CD14-positive monocyte (primary cell): ENCODE data around the gene GPR26. TPM values are rescaled to one million over a fixed set of nuclear protein-coding genes. Genes with fewer than 3 reads are reported as not detected.

Experiments used
- DNase-seq, 3 donors: peaks; one replicate each; pipeline ENCODE4 v3.0.0-alpha.2; 2011 to 2022
- H2AFZ ChIP-seq: 2 replicates; pipeline ENCODE4 v1.6.0; 2012; ENCODE audit warnings: mild to moderate bottlenecking, low read depth, low read length, inconsistent platforms; ENCODE audit not compliant: insufficient read depth, poor library complexity, severe bottlenecking
- H3K27ac ChIP-seq, 2 donors: 1 replicate in 1 of 2; 2 replicates in 1 of 2; pipeline ENCODE4 v1.5.1; 2012 to 2013; ENCODE audit warnings: low read length in 2 of 2, control low read depth in 1 of 2, inconsistent platforms in 1 of 2, low read depth in 1 of 2, mild to moderate bottlenecking in 1 of 2
- H3K27me3 ChIP-seq, 2 donors: one replicate each; pipeline versions ENCODE4 v1.6.0 to v1.6.1; 2011 to 2013; ENCODE audit warnings: low read length in 2 of 2; ENCODE audit not compliant: control insufficient read depth in 2 of 2, insufficient read depth in 2 of 2
- H3K36me3 ChIP-seq, 2 donors: replicated peaks in 1 of 2; 1 replicate in 1 of 2; 2 replicates in 1 of 2; pipeline versions ENCODE4 v1.5.1 to v1.6.1; 2012 to 2013; ENCODE audit warnings: low read length in 2 of 2, control low read depth in 1 of 2, inconsistent platforms in 1 of 2, mild to moderate bottlenecking in 1 of 2; ENCODE audit not compliant: insufficient read depth in 2 of 2, control insufficient read depth in 1 of 2
- H3K4me1 ChIP-seq, 2 donors: 1 replicate in 1 of 2; 2 replicates in 1 of 2; pipeline versions ENCODE4 v1.5.1 to v1.6.1; 2012 to 2013; ENCODE audit warnings: low read length in 2 of 2, control low read depth in 1 of 2, inconsistent platforms in 1 of 2, mild to moderate bottlenecking in 1 of 2, moderate library complexity in 1 of 2; ENCODE audit not compliant: insufficient read depth in 2 of 2, control insufficient read depth in 1 of 2
- H3K4me2 ChIP-seq: replicated peaks from 2 replicates; pipeline ENCODE3; 2012; ENCODE audit warnings: low read length, moderate library complexity, mild to moderate bottlenecking; ENCODE audit not compliant: poor library complexity, severe bottlenecking; ENCODE audit errors: extremely low read depth
- H3K4me3 ChIP-seq, 3 experiments: fragments of 200-600 bp in 1 of 3; sonication (generic) in 1 of 3; replicated peaks in 1 of 3; 1 replicate in 2 of 3; 2 replicates in 1 of 3; pipeline ENCODE4 v1.5.1; 2011 to 2013; ENCODE audit warnings: low read length in 3 of 3, mild to moderate bottlenecking in 3 of 3, control low read depth in 2 of 3, low read depth in 2 of 3, inconsistent platforms in 1 of 3, moderate library complexity in 1 of 3
- H3K79me2 ChIP-seq: 2 replicates; pipeline ENCODE4 v1.6.0; 2012; ENCODE audit warnings: mild to moderate bottlenecking, control low read depth, inconsistent platforms, low read length, moderate library complexity; ENCODE audit not compliant: insufficient read depth
- H3K9ac ChIP-seq: 2 replicates; pipeline ENCODE4 v1.6.0; 2017; ENCODE audit warnings: low read length, mild to moderate bottlenecking; ENCODE audit not compliant: insufficient read depth, poor library complexity, severe bottlenecking
- H3K9me3 ChIP-seq, 2 donors: replicated peaks in 1 of 2; 1 replicate in 1 of 2; 2 replicates in 1 of 2; pipeline versions ENCODE4 v1.5.1 to v1.6.1; 2012 to 2013; ENCODE audit warnings: low read length in 2 of 2, control low read depth in 1 of 2; ENCODE audit not compliant: control insufficient read depth in 1 of 2, insufficient read depth in 1 of 2
- H4K20me1 ChIP-seq: 2 replicates; pipeline ENCODE4 v1.6.0; 2012; ENCODE audit warnings: mild to moderate bottlenecking, low read length, control low read depth, moderate library complexity; ENCODE audit not compliant: insufficient read depth
- H3K27ac Mint-ChIP-seq, 7 donors: one replicate each; pipeline ENCODE4 v1.8.0; 2020; ENCODE audit warnings: mild to moderate bottlenecking in 7 of 7, mixed read lengths in 7 of 7, moderate library complexity in 6 of 7, inconsistent platforms in 2 of 7
- H3K27me3 Mint-ChIP-seq, 3 donors: one replicate each; pipeline ENCODE4 v1.8.0; 2021 to 2022; ENCODE audit warnings: low read depth in 3 of 3, mild to moderate bottlenecking in 3 of 3, mixed read lengths in 3 of 3, moderate library complexity in 3 of 3, inconsistent platforms in 1 of 3
- H3K36me3 Mint-ChIP-seq, 2 donors: one replicate each; pipeline ENCODE4 v1.8.0; 2020; ENCODE audit warnings: mixed read lengths in 2 of 2, inconsistent platforms in 1 of 2, mild to moderate bottlenecking in 1 of 2
- H3K4me1 Mint-ChIP-seq: one replicate; pipeline ENCODE4 v1.8.0; 2020; ENCODE audit warnings: mild to moderate bottlenecking, mixed read lengths
- H3K4me3 Mint-ChIP-seq, 2 donors: one replicate each; pipeline ENCODE4 v1.8.0; 2020; ENCODE audit warnings: mild to moderate bottlenecking in 2 of 2, mixed read lengths in 2 of 2, moderate library complexity in 1 of 2
- H3K9me3 Mint-ChIP-seq, 7 donors: one replicate each; pipeline ENCODE4 v1.8.0; 2020 to 2022; ENCODE audit warnings: mixed read lengths in 7 of 7, mild to moderate bottlenecking in 6 of 7, moderate library complexity in 6 of 7, inconsistent platforms in 2 of 7
- CTCF ChIP-seq: fragments of 200-600 bp; IDR thresholded peaks from one replicate; pipeline ENCODE4 v1.8.0; 2022; ENCODE audit warnings: antibody characterized with exemption, mild to moderate bottlenecking
- WGBS: methylation state at CpG from one replicate; pipeline ENCODE4 v1.1.5; 2013; ENCODE audit warnings: missing lambda C conversion rate; ENCODE audit not compliant: insufficient coverage; 5-methylcytosine and 5-hydroxymethylcytosine counted together
- intact Hi-C, 2 donors: fragments of 100-400 bp; cut with micrococcal nuclease; formaldehyde crosslinking; loops; one replicate each; pipeline versions ENCODE4 v1.15.0 to v1.15.1; 2023
- polyA plus RNA-seq, 3 donors: library from polyadenylated mRNA; depleted of rRNA in 1 of 3; unstranded in 2 of 3; stranded (reverse) in 1 of 3; fragments of 300-500 nt in 2 of 3; fragments of >200 nt in 1 of 3; fragmentation: Illumina TruSeq in 2 of 3; gene quantifications; 1 replicate in 2 of 3; 2 replicates in 1 of 3; pipeline ENCODE4 v1.2.3, GENCODE V29; 2012 to 2021

The GPR26 gene
- polyA plus RNA-seq, 3 donors = not detected

DNA sequence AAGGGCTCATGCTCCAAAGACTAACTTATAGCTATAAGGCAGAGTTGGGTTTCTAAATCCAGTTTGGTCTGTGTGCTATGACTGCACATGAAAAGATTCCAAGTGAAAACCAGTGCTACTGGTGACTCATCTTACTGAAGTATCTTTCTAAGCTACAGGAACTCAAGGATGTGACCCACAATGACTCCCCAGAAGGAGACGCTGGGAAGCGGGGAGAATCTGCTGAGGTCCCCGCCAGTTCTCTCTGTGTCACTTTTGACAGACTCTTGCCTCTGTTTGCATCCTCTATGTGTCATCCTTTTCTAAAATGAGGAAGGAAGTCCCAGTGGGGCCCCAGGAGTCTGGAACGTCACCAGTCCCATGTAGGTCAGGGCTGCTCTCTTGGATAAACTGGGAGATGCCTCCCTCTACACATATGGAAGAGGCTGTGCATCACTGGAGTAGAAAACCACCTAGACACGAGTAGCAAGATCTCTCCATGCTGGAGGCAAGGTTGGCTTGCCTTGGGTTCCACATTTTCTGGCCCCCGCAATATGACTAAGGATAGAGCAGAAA is 28.8 kb upstream of the GPR26 start:
- Histone ChIP-seq H3K9ac (no peak overlapping the region), H3K36me3 (no peaks in the 10 kb centered on the region), H3K4me1 (no peaks in the 10 kb centered on the region), H2AFZ (no peak overlapping the region), H3K9me3 (no peaks in the 10 kb centered on the region), H3K79me2 (no peaks in the 10 kb centered on the region), H3K27ac (no peak overlapping the region), H3K4me3 (no peak overlapping the region), H3K27me3 (no peaks in the 10 kb centered on the region), H4K20me1 (no peaks in the 10 kb centered on the region), H3K4me2 (no peak overlapping the region)
- Mint-ChIP-seq H3K27me3 (peaks cover 4 to 6% (median 5%) of the 10 kb centered on the region in 3 donors), H3K27ac (no peak overlapping the region), H3K36me3 (no peaks in the 10 kb centered on the region), H3K9me3 (peaks cover 0 to 7% (median 1%) of the 10 kb centered on the region in 7 donors), H3K4me1 (peaks cover 3% of the 10 kb centered on the region), H3K4me3 (no peak overlapping the region)
- WGBS = 87% methylated on average over 4 of the region's 6 CpGs
- TF ChIP-seq CTCF = no peak
- no peak for DNase-seq
- intact Hi-C loops = no loop called here

- H3K36me3 Mint-ChIP-seq = no peaks in the 10 kb centered on the region
- no peaks in the 10 kb centered on the region for H4K20me1 ChIP-seq
- H3K4me3 ChIP-seq = no peak overlapping the region
- no peaks in the 10 kb centered on the region for H3K36me3 ChIP-seq
- no peaks in the 10 kb centered on the region for H3K4me1 ChIP-seq
- H2AFZ ChIP-seq = no peak overlapping the region
- H3K79me2 ChIP-seq = no peaks in the 10 kb centered on the region
- no peaks in the 10 kb centered on the region for H3K27me3 ChIP-seq
- peaks cover 0 to 4% (median 0%) of the 10 kb centered on the region in 7 donors for H3K9me3 Mint-ChIP-seq
- intact Hi-C loops = no loop called here
- peaks cover 5 to 9% (median 6%) of the 10 kb centered on the region in 3 donors for H3K27me3 Mint-ChIP-seq
- 72% methylated on average over 3 of the region's 3 CpGs for WGBS
- no peak overlapping the region for H3K27ac ChIP-seq
- H3K4me3 Mint-ChIP-seq = no peak overlapping the region
- no peak for DNase-seq
- no peak for TF ChIP-seq CTCF
- no peak overlapping the region for H3K4me2 ChIP-seq
- no peaks in the 10 kb centered on the region for H3K9me3 ChIP-seq
- no peak overlapping the region for H3K27ac Mint-ChIP-seq
- no peak overlapping the region for H3K9ac ChIP-seq
- H3K4me1 Mint-ChIP-seq = peaks cover 3% of the 10 kb centered on the region
These were observed 27.0 kb upstream of the GPR26 start for GRCh38 chr10:123639131-123639530.
